Keratinocyte (primary cell): ENCODE results near the gene TMEM100. TPM values are rescaled to one million over a fixed set of nuclear protein-coding genes. Genes with fewer than 3 reads are reported as not detected.

Experiments
- DNase-seq: peaks from one replicate; pipeline ENCODE4 v3.0.0-alpha.2; 2011; ENCODE audit warnings: low read depth, missing footprints, low spot score
- FAIRE-seq: peaks from 2 replicates; lab custom pipeline; 2011; peaks lifted over from hg19 to GRCh38; lab: Jason Lieb, UNC
- H2AFZ ChIP-seq: 2 replicates; pipeline ENCODE4 v1.6.0; 2012; ENCODE audit warnings: low read length, control low read depth, inconsistent platforms; ENCODE audit not compliant: control insufficient read depth
- H3K27ac ChIP-seq: 2 replicates; pipeline ENCODE4 v1.5.1; 2011; ENCODE audit warnings: low read length; ENCODE audit not compliant: control insufficient read depth, insufficient read depth
- H3K27me3 ChIP-seq: 3 replicates; pipeline ENCODE4 v1.6.0; 2011; ENCODE audit warnings: low read length; ENCODE audit not compliant: control insufficient read depth, insufficient read depth; ENCODE audit errors: extremely low read depth
- H3K36me3 ChIP-seq, 2 experiments: 2 replicates in 1 of 2; 3 replicates in 1 of 2; pipeline ENCODE4 v1.5.1; 2011; ENCODE audit warnings: low read length in 2 of 2, mild to moderate bottlenecking in 1 of 2; ENCODE audit not compliant: control insufficient read depth in 2 of 2, insufficient read depth in 2 of 2; ENCODE audit errors: extremely low read depth in 1 of 2
- H3K4me1 ChIP-seq: 3 replicates; pipeline ENCODE4 v1.5.1; 2011; ENCODE audit warnings: low read length; ENCODE audit not compliant: control insufficient read depth, insufficient read depth; ENCODE audit errors: extremely low read depth
- H3K4me2 ChIP-seq: 3 replicates; pipeline ENCODE4 v1.6.0; 2011; ENCODE audit warnings: low read depth, low read length; ENCODE audit not compliant: control insufficient read depth, insufficient read depth; ENCODE audit errors: extremely low read depth
- H3K4me3 ChIP-seq, 3 experiments: fragments of 200-600 bp in 1 of 3; sonication (generic) in 1 of 3; 2 replicates in 2 of 3; 3 replicates in 1 of 3; pipeline ENCODE4 v1.5.1; 2011 to 2016; ENCODE audit warnings: low read length in 3 of 3, mild to moderate bottlenecking in 3 of 3, control low read depth in 2 of 3, inconsistent platforms in 1 of 3, low read depth in 1 of 3, mixed read lengths in 1 of 3, mixed run types in 1 of 3, moderate library complexity in 1 of 3; ENCODE audit not compliant: control insufficient read depth in 2 of 3, insufficient read depth in 2 of 3; ENCODE audit errors: extremely low read depth in 1 of 3
- H3K79me2 ChIP-seq: 2 replicates; pipeline ENCODE4 v1.6.0; 2012; ENCODE audit warnings: low read length; ENCODE audit not compliant: control insufficient read depth, insufficient read depth
- H3K9ac ChIP-seq: 3 replicates; pipeline ENCODE4 v1.6.0; 2011; ENCODE audit warnings: low read length; ENCODE audit not compliant: control insufficient read depth, insufficient read depth; ENCODE audit errors: extremely low read depth
- H3K9me1 ChIP-seq: 3 replicates; pipeline ENCODE4 v1.6.0; 2011; ENCODE audit warnings: low read length; ENCODE audit not compliant: control insufficient read depth, insufficient read depth; ENCODE audit errors: extremely low read depth
- H3K9me3 ChIP-seq: 2 replicates; pipeline ENCODE4 v1.5.1; 2012; ENCODE audit warnings: low read depth, low read length; ENCODE audit not compliant: control insufficient read depth
- H4K20me1 ChIP-seq: 3 replicates; pipeline ENCODE4 v1.6.0; 2011; ENCODE audit warnings: low read length; ENCODE audit not compliant: control insufficient read depth, insufficient read depth; ENCODE audit errors: extremely low read depth
- CTCF ChIP-seq, 3 experiments: IDR thresholded peaks in 1 of 3; conservative IDR thresholded peaks in 1 of 3; optimal IDR thresholded peaks in 1 of 3; 2 replicates in 2 of 3; 3 replicates in 1 of 3; pipeline versions ENCODE3 to v1.5.1; 2011; ENCODE audit warnings: low read length in 3 of 3, mild to moderate bottlenecking in 3 of 3, moderate library complexity in 2 of 3, control low read depth in 1 of 3, inconsistent platforms in 1 of 3; ENCODE audit not compliant: insufficient read depth in 2 of 3; ENCODE audit errors: extremely low read depth in 1 of 3
- EZH2 ChIP-seq: IDR thresholded peaks from one replicate; pipeline ENCODE4 v1.6.1; 2012; ENCODE audit warnings: inconsistent platforms, mild to moderate bottlenecking, low read length, moderate library complexity
- dilution Hi-C: fragments of 300-500 bp; cut with MboI; formaldehyde crosslinking; loops from one replicate; pipeline ENCODE4 v1.7.0; 2020; ENCODE audit warnings: low sequenced_read_pairs; ENCODE audit not compliant: extremely low pct_ligation_motif_present
- polyA plus RNA-seq, 5 experiments: library from polyadenylated mRNA; depleted of rRNA in 3 of 5; stranded (reverse) in 3 of 5; stranded (forward) in 1 of 5; unstranded in 1 of 5; fragments of >200 nt; gene quantifications; 1 replicate in 1 of 5; 2 replicates in 3 of 5; 3 replicates in 1 of 5; pipeline versions ENCODE4 v1.2.1 to v1.2.3, GENCODE V29; 2011 to 2012; ENCODE audit warnings: missing spikeins in 2 of 5, low read depth in 1 of 5, low replicate concordance in 1 of 5

The TMEM100 gene
- polyA plus RNA-seq, 1 donor (not counting 4 experiments of a cell fraction or from before 2014, with no cell fraction given) = 0.18 TPM

DNA sequence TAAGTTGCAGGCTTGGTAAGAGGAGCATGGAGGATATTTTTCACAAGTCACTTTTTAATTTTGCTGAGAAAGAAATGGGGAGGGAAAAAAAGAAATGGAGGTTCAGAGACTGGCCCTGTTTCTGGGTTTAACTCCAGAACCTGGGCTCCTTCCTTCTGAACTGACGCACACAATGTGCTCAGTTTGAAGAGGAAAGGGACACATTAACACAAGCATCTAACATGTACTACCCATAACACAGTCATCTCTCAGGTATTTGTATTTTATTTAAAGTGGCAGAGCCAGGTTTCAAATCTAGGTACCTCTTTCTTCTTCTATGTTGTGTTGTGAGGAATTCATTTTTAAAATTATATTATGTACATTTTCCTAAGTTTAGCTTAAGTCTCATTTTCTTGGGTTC, 5.3 kb upstream of the TMEM100 start:
- TF ChIP-seq CTCF (optimal IDR thresholded peaks at IDR 0.05 in 1 of 3, IDR thresholded peaks at IDR 0.05 in 1 of 3, conservative IDR thresholded peaks at IDR 0.05 in 1 of 3; ENCODE audit: extremely low read depth in 1 of 3, insufficient read depth in 2 of 3, low read length in 3 of 3) = no peak
- no peak for TF ChIP-seq EZH2
- Histone ChIP-seq H3K4me2 (peak overlapping the region; percentile 68), H3K4me1 (peaks cover 34% of the 10 kb centered on the region), H3K36me3 (no peaks in the 10 kb centered on the region), H3K79me2 (no peaks in the 10 kb centered on the region), H4K20me1 (no peaks in the 10 kb centered on the region), H3K9me1 (no peaks in the 10 kb centered on the region), H3K4me3 (no peak overlapping the region), H2AFZ (peak overlapping the region; percentile 69), H3K27me3 (no peaks in the 10 kb centered on the region), H3K27ac (peak overlapping the region; percentile 34), H3K9me3 (no peaks in the 10 kb centered on the region), H3K9ac (no peak overlapping the region)
- dilution Hi-C loops = no loop called here
- FAIRE-seq = peak; percentile 69
- DNase-seq = no peak

- TF ChIP-seq EZH2 (no peak), CTCF (optimal IDR thresholded peaks at IDR 0.05 in 1 of 3, IDR thresholded peaks at IDR 0.05 in 1 of 3, conservative IDR thresholded peaks at IDR 0.05 in 1 of 3; ENCODE audit: extremely low read depth in 1 of 3, insufficient read depth in 2 of 3, low read length in 3 of 3) (no peak)
- Histone ChIP-seq H3K9me3 (no peaks in the 10 kb centered on the region), H3K27me3 (no peaks in the 10 kb centered on the region), H3K9me1 (no peaks in the 10 kb centered on the region), H3K4me3 (no peak overlapping the region), H3K4me1 (peaks cover 37% of the 10 kb centered on the region), H3K27ac (peak overlapping the region; percentile 34), H3K36me3 (no peaks in the 10 kb centered on the region), H4K20me1 (no peaks in the 10 kb centered on the region), H3K79me2 (no peaks in the 10 kb centered on the region), H3K9ac (no peak overlapping the region), H3K4me2 (no peak overlapping the region), H2AFZ (peak overlapping the region; percentile 69)
- dilution Hi-C loops = no loop called here
- DNase-seq = no peak
- FAIRE-seq = no peak
These were observed 4.6 kb upstream of the TMEM100 start for GRCh38 chr17:55727275-55727674.
